HG02678 (cell line): ENCODE results near the gene MZT2B.
"Not testable (repeated sequence)": the region's sequence is repeated elsewhere in the genome, so short reads cannot be mapped to it uniquely, and the experiment has no call there.

Experiments used
- ATAC-seq: cut with Tn5 transposase; IDR thresholded peaks from one replicate; pipeline ENCODE4 v1.9.1; 2021; ENCODE audit warnings: mild to moderate bottlenecking, moderate library complexity; ENCODE audit not compliant: unreplicated experiment

Gene MZT2B

DNA sequence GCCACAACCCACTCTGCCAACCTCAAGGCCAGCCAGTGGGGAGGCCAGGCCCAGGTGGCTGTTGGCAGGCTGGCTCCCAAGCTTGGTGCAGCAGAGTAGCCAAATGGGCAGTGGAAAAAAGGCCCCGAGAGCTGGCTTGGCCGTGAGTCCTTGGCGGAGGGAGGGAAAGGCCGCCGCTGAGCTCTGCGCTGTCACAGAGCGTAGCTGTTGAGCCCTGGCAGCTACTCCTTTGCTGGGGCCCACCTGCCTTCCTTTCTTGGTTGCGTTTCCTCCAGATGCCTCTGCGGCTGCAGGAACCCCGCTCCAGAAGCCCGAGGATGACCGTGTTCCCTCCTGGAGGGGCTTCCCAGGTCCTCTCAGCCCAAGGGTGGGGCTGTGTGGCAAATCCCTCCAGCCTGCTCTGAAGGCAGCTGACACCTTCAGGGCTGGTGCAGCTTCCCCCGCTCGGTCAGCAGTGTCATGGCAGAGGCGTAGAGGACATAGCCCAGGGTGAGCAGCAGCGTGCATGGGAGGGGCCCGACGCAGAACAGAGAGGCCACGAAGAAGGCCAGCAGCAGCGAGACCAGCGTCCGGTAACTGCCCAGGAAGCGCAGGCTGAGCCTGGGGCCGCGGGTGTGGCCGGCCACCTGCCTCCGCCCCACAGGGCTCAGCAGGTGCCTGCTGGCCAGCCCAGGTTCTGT is 29.8 kb upstream of the MZT2B start:
- ATAC-seq = not testable (repeated sequence)

DNA sequence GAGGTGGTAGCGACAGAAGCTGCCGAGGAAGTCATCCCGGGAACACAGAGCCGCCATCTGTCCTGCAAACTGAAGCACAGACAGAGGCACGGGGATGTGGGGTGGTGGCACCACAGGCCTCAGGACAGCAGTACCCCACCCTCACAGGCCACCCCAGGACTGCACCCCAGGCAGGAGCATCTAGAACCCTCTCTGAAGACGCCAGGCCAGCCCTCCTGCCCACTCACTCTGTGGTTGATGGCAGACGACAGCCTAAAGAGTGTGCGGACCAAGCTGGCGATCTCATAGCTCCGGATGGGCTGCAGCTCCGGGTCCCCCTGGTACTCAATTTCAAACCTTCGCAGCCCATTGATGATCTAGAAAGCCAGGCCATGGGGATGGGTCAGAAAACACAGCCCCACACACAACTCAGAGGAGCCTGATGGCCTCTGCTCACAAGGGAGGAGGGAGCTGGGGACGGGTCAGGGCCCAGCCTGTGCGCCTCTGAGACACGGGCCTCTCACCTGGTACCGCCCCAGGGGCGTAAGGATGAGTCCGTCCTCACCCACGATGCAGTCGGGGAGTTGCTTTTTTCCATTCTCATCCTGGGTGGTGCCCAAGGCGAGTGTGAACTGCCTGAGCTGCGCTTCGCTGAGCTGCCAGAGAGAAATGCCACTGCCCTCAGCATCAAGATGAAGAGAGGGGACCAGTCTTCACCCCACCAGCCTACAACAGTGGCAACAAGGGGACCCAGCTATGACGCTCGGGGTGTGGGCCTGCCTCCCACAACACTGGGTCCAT is 29.1 kb upstream of the MZT2B start:
- no peak for ATAC-seq

DNA sequence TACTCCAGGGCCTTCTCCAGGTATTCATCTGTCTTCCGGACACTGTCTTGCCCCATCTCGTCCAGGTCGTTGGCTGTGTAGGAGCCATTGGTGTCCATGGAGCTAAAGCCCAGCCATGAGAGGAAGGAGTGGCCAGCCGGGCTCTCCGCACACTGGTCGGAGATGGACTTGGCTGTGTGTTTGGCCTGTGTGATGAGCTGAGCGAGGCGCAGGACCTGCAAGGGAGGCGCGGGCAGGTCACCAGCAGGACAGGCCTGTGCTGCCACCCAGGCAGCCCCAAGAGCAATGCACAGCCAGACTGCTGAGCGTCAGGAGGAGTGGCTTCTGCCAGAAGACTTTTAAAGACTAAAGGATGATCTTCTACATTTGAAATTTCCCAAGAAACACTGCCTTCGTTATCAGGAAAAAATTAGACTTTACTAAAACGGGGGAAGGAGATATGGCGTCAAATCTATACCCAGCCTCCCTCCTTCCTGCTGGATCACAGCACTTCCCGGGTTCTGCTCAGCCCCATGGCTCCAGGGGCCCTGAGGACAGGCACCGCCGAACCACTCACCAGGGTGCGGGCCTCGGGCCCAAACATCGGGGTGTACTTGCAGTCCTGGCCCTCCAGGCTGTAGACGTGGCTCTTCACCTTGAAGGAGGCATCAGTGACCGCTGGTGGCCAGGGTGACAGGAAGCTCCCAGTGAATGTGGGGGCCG is 28.2 kb upstream of the MZT2B start:
- not testable (repeated sequence) for ATAC-seq

DNA sequence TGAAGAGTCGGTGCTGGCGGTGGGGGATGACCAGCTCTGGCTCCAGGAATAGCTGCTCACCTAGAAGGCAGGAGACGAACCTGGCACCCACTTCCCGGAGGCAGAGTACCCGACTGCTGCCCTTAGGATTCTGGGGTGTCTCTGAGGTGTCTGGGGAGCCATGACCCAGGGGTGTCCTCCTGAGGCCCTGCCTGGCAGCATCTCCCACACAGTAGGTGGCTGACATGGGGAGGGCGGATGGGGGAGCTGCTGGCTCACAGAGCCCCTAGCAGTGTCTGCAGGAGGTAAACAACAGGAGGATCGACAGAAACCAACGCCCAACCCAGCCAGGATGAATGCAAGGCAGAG is 27.7 kb upstream of the MZT2B start:
- ATAC-seq = not testable (repeated sequence)

DNA sequence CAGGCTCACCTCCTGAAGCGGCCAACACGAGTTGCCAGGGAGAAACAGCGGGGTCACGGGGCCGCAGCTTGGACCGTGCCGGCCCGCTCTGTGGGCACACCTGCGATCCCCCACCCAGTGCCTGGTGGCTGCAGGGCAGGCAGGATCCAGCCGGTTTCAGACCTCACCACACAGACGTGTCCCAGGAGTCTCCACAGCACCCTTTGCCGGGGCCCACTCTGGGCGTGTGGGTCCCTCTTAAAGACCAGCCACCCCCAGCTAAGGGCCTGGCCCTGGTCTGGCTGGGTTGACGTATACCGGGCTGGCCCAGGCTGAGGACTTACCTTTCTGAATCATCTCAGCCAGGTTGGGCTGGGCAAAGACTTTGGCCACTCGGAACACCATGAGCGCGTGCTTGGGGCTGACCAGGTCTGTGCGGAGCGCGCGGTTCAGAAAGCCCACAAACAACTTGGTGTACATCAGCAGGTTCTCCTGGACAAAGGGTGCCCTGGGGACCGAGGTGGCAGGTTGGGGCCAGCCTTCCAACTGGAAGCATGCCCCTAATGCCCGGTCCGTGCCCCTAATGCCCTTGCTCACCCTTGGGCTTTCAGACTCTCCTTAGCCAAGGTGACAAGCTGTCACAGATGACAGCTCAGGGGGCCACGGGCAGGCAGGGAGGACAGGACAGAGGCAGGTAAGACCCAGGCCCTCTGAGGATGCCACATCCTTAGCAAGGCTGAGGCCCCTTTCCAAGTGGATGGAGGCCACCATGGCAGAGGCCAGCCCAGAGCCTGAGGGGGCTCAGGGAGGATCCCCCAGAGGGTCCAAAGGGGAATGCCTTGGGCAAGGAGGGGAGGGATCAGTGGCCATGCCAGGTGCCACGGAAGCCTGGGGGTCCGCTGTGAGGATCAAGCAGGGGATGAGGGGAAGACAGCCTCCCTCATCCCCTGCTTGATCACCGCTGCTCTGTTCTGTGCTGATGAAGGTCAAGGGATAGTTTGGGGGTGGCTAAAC is 27.0 kb upstream of the MZT2B start:
- ATAC-seq = no peak

DNA sequence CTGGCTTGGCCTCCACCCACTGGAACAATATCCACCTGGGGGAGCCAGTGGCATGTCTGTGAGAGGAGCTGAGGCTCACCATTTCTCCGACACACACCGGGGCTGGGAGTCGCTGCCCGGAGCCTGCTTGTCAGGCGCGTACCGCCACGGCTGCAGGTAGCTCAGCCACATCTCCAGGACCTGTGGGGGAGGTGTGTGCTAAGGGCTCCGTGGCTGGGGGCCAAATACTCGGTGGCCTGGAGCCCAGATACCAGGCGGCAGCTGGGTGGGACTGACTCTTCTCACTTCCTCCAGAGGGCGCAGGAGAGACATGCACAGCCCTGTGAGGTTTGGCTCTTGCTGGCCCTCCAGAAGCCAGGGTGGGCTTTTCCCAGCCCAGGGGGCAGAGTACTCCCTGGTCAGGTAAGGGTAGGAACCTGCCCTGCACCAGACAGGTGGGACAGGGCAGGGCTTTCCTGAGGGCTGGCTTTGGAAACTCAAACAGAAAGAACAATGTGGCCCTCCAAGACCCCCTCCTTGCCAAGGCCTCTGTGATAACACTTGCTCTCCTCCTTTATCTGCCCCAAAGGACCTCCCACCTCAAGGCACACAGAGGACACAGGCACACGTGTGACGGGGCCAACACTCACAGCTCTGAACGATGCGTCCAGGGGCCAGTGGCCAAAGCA is 26.0 kb upstream of the MZT2B start:
- not testable (repeated sequence) for ATAC-seq

DNA sequence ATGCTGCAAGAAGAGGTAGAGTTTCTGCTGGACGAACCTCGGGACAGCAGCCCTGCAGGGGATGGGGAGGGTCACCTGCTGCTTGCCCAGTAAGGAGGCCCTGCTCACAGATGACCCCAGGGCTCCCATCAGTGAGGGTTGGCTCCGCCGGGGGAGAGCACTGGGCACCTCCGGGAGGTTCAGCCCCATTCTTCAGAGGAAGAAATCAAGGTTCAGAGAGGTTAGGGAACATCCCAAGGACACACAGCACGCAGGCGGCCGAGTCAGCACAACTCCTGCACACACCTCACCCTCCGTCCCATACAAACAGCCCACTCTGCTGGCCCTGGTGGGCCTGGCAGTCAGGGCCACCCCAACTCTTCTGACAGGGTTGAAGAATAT is 25.4 kb upstream of the MZT2B start:
- ATAC-seq = no peak

DNA sequence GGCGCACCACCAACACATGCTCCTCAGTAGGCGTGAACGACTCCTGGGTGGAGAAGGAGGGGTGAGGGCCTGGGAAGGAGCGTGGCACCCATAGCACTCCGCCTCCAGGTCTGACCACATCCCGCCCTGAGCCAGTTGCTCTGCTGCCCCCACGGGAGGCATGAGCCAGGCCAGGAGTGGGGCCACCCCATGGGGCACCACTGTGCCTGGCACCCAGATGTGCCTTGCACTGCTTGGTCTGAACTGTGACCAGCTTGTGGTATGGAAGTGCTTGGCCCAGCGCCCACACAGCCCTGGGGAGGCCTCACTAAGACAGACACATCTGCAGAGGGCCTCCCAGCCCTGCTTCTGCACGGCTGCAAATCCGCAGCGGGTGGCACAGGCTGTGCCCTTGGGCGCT is 24.7 kb upstream of the MZT2B start:
- peak; percentile 39 for ATAC-seq

DNA sequence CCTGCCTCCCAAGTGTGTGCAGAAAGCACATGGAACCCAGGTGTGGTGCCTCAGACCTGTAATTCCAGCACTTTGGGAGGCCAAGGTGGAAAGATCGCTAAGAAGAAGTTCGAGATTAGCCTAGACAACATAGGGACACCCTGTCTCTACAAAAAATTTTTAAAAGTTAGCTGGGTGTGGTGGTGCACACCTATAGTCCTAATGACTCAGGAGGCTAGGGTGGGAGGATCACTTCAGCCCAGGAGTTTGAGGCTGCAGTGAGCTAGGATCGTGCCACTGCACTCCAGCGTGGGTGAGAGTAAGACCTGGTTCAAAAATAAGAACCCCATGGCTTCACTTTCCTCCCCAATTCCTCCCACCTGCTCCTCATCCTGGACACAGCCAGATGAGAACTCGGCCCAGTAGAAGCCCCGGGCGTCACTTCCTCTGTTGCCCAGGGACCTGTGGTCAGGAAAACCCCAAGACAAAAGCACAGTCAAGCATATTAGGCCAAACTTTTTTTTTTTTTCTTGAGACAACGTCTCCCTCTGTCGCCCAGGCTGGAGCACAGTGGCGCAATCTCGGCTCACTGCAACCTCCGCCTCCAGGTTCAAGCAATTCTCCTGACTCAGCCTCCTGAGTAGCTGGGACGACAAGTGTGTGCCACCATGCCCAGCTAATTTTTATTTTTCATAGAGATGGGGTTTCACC is 24.1 kb upstream of the MZT2B start:
- peak; percentile 87 for ATAC-seq

DNA sequence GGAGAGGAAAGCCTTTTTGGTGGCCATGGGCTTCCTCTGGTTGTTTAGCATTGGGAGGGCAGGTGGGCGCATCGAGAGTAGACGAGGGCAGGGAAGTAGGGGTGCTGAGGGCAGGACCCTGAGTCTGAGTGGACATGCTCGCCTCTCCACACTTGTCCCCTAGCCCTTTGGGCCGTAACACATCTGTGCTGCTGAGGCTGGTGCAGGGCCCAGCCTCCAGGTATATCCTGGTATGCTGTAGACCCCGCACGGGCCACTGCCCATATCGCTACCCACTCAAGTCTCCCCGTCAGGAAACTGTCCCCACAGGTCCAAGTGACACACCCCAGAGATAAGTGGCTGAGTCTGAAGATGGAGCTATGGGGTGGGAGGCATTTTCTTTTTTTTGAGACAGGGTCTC is 23.4 kb upstream of the MZT2B start:
- ATAC-seq = no peak

DNA sequence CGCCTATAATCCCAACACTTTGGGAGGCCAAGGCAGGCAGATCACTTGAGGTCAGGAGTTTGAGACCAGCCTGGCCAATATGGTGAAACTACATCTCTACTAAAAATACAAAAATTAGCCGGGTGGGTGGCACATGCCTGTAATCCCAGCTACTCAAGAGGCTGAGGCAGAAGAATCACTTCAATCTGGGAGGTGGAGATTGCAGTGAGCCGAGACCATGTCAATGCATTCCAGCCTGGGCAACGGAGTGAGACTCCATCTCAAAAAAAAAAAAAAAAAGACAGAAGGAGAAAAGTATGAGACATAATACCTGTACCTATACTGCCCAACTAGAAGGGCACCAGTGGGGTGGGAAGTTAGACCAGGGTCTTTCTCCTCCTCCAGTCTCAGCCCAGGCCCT is 22.7 kb upstream of the MZT2B start:
- not testable (repeated sequence) for ATAC-seq

DNA sequence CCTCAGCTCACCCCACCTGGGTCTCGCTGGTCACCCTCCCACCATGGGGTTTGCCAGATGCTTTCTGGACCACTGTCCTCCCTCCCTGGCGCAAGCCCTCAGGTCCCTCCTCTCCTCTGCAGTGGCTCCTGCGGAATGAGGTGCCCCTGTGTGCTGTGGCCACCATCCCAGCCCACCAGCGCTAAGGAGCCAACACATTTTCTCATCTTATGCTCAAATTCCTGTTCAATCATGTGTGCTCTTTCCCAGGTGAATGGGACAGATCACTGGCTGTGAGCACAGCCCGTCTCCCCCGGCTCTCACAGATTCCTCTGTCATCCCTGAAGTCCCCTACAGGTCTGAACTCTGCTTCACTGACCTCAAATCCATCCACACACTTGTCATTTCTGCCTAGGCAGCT is 21.9 kb upstream of the MZT2B start:
- no peak for ATAC-seq

DNA sequence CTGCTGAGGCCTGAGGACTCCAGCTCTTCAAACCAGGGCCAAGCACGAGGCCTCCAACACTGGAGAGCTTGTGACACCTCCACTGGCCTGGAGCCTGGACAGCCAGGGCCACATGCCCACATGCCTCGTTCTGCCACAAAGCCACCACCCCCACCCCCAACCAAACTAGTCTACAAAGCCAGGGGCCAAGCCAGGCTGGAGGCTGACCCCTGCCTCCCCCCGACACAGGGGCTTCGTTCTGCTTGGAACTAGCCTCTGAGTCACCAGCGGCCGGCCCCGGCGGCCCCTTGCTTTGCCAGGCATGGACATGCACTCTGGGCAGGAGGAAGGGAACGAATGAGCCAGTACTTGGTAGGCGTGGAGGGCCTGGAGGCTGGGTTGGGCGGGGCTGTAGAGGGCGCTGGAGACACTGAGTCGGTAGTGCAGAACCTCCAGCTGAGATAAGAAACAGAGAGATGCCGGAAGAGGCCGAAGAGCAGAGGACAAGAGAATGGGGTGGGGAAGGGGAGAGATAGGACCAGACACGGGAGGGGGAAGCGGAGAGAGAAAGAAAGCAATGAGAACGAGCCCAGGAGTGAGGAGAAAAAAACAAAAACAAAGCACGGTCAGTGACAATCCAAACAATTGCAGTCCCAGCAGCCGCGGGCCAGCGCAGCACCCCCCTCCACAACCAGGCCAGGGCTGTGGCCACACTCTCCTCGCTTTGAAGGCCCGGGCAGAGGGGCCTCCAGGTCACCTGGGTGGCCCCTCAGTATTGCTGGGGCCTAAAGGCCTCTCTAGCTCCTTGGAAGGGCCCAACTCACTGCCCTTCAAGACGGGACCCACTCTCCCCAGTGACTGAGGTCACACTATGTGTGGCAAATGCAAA is 21.0 kb upstream of the MZT2B start:
- not testable (repeated sequence) for ATAC-seq

DNA sequence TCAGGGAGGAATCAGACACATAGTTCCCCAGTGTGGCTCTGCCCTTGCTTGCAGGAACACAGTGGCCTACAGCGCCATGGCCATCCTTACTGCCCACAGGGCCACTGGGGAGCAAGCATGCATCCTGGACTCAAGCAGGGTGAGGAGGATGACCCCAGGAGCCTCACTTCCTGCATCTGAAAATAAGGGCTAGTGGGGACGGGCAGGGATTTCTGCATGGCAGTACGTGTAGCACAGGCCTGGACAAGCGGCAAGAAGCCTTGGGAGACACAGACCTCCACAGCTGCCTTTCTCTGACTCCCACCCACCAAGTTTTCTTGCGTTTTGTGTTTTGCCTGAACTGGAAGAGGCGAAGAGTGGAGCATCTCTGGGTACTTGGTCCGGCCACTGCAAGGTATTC is 19.6 kb upstream of the MZT2B start:
- ATAC-seq = not testable (repeated sequence)

DNA sequence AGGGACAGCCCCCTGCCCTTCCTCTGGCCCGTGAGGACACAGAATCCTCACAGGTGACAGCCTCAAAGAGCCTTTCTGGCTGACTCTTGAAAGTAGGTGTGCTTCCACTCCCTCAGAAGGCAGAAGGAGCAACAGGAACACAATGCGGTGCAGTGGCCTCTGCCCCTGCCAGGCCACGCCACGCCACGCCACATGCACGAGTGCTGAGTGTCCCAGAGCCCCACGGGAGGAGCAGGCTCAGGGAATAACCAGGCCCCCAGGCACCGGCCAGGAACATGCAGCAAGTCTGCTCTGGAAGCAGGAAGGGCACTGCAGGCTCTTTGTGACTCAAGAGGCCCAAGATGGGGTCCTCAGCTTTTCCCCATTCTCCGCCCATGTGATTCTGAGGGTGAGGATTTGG is 19.1 kb upstream of the MZT2B start:
- no peak for ATAC-seq

DNA sequence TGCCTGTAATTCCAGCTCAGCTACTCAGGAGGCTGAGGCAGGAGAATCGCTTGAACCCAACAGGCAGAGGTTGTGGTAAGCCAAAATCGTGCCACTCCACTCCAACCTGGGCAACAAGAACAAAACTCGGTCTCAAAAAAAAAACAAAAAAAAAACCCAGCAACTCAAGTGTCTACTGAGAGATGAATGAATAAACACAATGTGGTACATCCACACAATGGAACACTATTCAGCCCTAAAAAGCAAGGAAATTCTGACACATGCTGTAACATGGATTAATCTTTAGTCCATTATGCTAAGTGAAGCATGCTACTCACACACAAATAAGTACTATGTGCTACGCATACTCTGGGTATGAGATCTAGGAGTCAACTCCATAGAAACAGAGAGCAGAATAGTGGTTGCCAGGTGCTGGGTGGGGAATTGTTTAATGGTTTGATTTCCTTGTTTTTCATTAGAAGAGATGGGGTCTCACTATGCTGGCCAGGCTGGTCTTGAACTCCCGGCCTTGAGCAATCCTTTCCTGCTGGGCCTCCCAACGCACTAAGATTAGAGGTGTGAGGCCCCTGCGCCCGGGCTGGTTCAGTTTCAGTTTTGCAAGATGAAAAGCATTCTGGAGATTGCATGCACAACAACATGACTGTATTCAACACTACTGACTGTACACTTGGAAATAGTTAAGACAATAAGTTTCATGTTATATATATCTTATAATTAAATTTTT is 16.6 kb upstream of the MZT2B start:
- ATAC-seq = no peak

DNA sequence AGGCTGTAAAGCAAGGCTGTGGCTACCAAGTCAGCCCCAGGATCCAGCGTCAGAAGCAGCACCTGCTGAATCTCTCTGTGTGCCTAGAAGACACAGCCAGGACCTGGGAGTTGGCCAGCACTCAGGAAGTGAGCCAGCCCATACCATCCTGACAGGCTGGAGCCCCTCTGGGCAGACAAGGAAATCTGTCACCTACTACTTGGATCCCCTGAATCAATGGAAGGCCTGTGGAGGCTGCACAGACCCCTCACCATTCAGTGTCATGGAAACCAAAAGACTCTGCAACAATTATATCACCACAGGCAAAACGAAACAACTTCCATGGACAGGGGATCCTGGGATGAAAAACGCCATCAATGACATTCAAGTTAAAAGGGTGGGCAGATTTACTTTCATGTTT is 15.5 kb upstream of the MZT2B start:
- not testable (repeated sequence) for ATAC-seq

DNA sequence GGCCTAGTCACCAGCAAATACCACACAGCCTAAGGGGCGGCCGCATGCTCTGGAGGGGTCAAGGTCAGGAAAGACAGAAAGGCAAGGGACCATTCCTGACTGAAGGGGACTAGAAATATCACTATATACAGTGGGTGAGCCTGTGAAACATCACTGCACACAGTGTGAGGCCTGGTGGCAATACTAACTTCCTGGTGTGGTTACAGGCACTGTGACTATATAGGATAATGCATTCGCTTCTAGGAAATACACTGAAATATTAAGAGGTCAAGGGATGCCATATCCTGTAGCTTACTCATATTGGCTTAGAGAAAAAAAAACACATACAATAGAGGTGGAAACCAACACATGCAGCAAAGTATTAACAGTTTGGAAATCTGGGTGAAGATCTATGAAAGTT is 12.9 kb upstream of the MZT2B start:
- not testable (repeated sequence) for ATAC-seq
